Forelimb muscle (tissue), 1 donor: ENCODE measurements around the gene PRPF6. TPM values are rescaled to one million over a fixed set of nuclear protein-coding genes. Genes with fewer than 3 reads are reported as not detected.

Source experiments
- DNase-seq: peaks from one replicate; pipeline ENCODE4 v3.0.0-alpha.2; 2013; ENCODE audit warnings: low read depth
- polyA plus RNA-seq: library from polyadenylated mRNA; unstranded; fragments of 120-200 nt; gene quantifications from one replicate; pipeline ENCODE4 v1.2.1, GENCODE V29; 2013; ENCODE audit not compliant: insufficient read length

PRPF6 gene, protein sequence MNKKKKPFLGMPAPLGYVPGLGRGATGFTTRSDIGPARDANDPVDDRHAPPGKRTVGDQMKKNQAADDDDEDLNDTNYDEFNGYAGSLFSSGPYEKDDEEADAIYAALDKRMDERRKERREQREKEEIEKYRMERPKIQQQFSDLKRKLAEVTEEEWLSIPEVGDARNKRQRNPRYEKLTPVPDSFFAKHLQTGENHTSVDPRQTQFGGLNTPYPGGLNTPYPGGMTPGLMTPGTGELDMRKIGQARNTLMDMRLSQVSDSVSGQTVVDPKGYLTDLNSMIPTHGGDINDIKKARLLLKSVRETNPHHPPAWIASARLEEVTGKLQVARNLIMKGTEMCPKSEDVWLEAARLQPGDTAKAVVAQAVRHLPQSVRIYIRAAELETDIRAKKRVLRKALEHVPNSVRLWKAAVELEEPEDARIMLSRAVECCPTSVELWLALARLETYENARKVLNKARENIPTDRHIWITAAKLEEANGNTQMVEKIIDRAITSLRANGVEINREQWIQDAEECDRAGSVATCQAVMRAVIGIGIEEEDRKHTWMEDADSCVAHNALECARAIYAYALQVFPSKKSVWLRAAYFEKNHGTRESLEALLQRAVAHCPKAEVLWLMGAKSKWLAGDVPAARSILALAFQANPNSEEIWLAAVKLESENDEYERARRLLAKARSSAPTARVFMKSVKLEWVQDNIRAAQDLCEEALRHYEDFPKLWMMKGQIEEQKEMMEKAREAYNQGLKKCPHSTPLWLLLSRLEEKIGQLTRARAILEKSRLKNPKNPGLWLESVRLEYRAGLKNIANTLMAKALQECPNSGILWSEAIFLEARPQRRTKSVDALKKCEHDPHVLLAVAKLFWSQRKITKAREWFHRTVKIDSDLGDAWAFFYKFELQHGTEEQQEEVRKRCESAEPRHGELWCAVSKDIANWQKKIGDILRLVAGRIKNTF
- polyA plus RNA-seq = 55.3 TPM

DNA sequence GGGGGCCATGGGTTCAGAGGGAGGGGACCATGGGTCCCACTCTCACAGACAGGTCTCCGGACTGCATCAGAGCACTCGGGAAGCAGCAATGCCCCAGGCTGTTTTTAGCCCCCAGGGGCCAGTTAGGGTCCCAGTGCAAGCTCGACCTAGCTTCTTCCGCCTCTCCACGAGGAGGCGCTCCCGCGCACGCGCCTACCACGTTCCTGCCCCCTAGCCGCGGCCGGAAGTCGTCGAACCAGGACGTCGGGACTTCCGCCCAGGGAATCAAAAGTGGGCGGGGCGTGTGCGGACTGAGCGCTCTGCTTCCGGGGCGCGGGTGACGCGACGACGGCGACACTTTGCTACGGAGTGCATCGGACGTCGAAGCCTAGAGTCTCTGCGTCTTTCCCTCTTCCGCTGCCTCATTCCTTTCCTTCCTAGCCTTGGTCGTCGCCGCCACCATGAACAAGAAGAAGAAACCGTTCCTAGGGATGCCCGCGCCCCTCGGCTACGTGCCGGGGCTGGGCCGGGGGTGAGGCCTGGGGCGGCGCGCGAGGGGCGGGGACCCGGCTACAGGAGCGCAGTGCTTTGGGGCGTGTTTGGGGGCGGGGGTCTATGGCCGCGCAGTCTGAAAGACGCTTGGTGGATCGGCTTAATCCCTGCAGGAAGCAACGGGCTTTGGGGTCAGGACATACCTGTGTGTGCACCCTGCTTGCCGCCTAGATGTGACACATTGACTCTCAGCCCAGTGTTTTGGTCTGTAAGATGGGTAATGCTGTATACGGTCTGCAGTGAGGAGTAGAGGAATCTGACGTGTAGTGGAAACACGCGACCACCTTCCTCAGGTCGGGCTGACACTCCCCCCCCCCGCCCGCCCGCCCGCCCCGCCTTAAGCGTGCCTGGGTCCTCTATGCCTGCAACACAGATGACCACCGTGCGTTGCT, at the start of gene PRPF6:
PRPF6 (plus strand) TSS at position 327 of the 923 bp plus-strand sequence; CDS start at position 441, 114 bp downstream.
- peak; percentile 81 for DNase-seq

DNA sequence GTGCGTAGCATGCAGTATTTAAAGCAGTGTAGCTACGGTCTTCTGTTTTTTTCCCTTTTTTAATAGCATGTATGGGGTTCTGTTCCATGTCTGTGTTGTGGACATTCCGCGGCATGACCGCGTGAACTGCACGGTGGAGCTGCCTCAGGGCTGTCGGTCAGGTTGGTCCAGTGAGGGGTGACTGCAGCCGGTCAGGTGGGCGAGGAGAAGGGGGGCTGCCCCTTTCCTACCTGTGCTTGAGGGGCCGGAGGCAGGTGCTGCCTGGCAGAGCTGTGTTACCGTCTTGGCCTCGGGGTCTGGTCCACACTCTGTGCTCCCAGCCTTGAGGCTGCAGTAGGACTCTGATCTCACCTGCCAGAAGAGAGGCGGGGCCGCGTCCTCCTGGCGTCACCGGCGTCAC, 49.2 kb upstream of the PRPF6 start:
- DNase-seq = no peak

DNA sequence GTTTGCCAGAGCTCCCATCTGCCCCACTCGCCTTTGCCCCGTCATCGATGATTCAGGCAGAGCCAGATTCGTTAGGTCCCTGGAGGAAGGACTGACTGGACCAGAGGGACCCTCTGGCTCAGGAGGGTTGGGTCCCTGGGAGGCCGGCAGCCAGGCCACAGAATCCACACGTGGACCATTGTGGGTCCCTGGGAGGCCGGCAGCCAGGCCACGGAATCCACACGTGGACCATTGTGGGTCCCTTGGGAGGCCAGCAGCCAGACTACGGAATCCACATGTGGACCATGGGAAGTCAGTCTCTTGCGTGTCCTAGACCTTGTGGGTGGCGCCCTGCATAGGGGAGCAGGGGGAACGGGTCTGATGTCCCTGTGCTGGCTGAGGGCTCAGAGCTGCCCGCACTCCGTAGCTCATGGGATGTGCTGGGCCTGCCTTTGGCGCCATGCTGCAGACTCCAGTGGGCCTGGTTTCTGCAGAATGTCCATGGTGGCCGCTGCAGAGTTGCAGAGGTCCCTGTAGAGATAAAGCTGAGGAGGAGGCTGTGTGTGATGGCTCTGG, 48.2 kb upstream of the PRPF6 start:
- no peak for DNase-seq

GRCh38 chr20:63933646-63934045, 47.3 kb upstream of the PRPF6 start:
- no peak for DNase-seq

GRCh38 chr20:63934271-63935068, 46.5 kb upstream of the PRPF6 start:
- no peak for DNase-seq

DNA sequence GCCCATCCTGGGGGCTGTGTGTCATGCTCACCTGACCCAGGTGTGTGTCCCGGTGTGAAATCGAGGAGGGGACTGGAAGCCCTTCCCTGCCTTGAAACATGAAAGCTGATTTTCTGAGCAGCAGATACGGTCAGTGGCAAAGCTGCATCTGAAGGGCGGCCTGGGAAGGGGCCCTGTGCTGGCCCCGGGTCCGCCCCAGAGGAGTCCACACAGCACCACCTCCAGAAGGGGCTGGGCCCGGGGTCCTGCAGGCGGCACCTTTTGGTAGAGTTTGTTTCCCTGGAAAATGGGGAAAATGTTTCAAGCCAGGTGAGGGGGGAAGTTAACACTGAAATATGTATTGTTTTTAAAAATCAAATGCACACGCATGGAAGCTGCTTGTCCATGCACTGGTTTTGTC, 45.5 kb upstream of the PRPF6 start:
- no peak for DNase-seq

DNA sequence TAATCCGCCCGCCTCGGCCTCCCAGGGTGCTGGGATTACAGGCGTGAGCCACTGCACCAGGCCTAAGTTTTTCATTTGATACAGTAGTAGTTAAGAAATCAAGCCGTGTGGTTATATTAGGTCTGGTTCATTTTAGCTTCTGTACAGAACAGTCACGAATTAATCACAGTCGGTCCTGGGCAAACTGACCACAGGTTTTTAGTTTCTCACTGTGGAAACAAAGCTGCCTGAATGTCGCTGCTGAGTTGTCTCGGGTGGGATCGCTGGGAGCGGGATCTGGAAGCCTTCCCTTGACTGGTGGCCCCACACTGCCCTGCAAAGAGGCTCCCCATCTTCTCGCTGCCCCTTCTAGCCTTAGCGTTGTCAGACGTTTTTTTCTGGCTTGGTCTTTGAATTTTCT, 43.3 kb upstream of the PRPF6 start:
- DNase-seq = no peak

GRCh38 chr20:63939061-63939935, 41.6 kb upstream of the PRPF6 start:
- DNase-seq = no peak

DNA sequence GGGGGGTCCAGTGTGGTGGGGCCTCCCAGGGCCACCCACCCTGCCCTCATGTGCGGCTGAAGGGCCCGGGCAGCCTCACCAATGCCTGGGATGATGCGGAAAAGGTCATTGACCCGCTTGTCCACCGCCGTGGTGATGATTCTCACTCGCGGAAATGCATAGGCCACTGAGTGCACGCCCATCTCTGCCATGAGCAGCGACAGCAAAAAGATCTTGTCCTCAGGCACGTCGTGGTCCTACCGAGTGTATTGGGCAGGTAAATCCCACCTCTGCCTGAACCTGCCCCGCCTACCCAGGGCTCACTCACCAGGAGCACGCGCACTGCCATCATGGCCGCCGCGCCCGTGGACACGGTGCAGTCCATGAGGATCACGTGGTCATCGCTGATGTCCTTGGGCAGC, 40.9 kb upstream of the PRPF6 start:
- DNase-seq = no peak

DNA sequence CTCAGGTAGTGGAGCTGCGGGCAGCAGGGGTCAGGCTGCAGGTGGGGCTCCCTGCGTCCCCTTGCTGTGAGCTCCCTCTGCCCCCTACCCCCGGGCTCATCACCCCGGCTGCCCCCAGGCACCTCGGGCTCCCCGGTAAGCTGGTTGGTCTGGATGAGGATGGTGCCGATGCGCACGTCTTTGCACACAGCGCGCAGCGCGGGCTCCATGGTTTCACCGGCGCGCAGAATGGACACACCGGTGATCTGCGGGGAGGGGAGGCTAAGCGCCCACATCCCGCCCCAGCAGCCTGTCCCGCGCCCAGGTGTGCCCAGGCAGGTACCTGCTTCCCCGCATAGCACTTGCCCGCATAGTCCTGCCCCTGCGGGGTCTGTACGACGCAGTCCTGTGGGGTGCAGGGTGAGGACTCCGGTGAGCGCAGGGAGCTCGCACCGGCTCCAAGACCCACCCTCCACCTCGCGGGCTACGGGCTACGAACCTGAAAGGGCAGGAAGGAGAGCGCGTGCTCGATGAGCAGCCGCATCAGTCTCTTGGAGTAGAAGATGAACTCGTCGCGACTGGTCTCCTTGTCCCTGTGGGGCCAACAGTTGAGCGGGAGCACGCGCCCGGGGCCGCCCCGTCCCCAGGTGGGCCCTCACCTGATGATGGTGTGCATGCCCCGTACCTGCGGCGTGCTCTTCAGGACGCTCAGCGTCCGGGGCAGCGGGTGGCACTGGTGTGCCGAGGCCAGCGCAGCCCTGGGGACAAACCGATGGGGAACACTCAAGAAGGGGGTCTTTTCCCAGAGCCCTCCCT, 40.3 kb upstream of the PRPF6 start:
- no peak for DNase-seq

- DNase-seq = no peak
Observed at GRCh38 chr20:63941282-63942081, 39.5 kb upstream of the PRPF6 start.

DNA sequence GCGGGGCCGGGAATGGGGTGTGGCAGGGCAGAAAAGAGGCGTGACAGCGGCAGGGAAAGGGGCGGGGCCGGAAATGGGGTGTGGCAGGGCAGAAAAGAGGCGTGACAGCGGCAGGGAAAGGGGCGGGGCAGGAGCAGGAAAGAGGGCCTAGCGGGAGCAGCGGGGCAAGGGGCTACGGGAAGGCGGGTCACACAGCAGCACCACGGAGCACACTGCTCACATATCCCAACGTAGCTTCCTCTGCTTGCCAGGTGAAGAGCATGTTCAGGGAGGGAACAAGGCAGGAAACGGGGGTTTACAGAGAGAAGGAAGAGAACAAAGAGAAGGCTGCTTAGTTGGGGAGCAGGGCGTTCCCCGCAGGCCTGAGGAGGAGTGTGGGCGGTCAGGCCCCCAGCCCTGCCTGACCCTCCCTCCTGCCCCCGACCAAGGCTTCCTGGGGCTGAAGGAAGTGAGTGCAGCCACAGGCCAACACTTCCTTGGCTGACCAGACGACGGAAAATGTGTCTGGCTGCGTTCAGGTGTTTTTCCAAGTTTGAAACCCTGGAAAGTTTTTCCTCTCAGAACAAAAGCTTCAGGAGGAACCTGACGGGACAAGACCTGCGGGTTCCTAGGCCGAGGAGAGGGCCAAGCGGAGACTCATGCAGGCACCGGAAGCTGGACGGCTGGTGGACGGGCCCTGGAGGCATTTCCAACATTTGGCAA, 38.5 kb upstream of the PRPF6 start:
- no peak for DNase-seq

DNA sequence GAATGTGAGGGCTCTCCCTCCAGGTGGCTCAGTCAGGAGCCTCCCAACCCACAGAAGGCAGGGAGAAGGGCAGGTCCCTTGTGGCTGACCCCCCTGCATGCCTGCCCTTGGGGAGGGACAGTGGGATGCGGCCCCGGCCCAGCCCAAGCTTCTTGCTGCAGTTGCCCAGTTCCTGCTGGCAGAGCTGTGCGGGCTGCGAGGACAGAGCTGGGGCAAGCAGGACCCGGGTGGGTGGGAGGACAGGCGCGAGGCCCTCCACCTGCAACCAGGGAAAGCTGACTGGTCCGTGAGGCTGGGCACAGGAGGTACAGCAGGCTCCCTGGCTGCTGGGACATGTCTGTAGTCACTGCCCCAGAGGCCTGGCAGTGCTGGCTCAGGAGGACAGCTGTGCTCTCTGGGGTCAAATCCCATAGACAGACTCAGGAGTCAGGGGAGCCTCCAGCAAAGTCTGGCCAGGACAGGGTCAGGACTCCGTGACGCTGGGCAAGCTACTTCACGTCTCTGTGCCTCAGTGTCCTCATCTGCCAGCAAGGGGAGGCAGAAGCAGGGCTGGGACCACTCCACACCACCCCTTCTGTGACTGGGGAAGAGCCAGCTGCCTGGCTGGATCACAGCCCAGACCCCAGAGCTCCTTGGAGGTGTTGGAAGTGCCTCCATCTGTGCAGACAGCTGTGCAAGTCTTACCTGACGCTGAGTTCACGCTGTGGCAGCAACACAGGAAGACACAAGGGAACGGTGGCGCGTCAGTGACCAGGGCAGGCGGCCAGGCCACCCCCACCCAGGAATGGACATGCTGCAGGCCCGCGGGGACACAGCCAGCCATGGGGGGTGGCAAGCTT, 37.7 kb upstream of the PRPF6 start:
- no peak for DNase-seq

GRCh38 chr20:63943808-63944077, 37.2 kb upstream of the PRPF6 start:
- DNase-seq = no peak

- no peak for DNase-seq
Observed at GRCh38 chr20:63944078-63944941, 36.6 kb upstream of the PRPF6 start.
